Ovary (tissue), 3 donors: Measurements from ENCODE around the gene LRRC26.

Experiments
- POLR2A ChIP-seq: fragments of 450-650 bp; IDR thresholded peaks from one replicate; pipeline ENCODE4 v1.6.1; 2017; ENCODE audit warnings: antibody characterized with exemption, mild to moderate bottlenecking, moderate library complexity
- TF ChIP-seq, protein P1 (sequence below), 3 donors: fragments of 450-650 bp in 2 of 3; fragments of 200-600 bp in 1 of 3; IDR thresholded peaks; one replicate each; pipeline versions ENCODE4 v1.5.1 to v1.8.0; 2016 to 2022; ENCODE audit warnings: antibody characterized with exemption in 3 of 3, mild to moderate bottlenecking in 1 of 3
- donor health status: DM: no; HTN: no; CAD: no.

DNA sequence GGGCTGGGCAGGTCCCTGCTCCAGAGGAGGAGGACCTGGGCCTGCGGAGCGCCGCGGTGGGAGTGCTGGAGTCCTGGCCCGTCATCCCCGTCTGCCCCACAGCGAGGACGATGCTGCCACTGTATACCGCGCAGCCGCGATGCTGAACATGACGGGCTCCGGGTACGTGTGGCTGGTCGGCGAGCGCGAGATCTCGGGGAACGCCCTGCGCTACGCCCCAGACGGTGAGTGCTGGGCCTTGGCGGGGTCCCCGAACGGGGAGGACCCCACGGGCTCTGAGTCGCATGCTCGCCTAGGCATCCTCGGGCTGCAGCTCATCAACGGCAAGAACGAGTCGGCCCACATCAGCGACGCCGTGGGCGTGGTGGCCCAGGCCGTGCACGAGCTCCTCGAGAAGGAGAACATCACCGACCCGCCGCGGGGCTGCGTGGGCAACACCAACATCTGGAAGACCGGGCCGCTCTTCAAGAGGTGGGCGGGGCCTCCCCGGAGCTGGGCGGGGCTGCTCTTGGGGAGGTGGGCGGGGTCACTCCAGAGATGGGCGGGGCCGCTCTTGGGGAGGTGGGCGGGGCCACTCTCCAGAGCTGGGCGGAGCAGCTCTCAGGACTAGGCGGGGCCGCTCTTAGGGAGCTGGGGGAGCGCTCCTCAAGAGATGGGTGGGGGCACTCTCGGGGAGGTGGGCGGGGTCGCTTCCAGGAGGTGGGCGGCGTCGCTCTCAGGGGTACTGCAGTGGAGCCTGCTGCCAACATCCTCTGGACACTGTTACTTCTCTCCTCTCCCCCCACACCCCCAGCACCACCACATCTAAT lies 13.1 kb downstream of the LRRC26 start:
- TF ChIP-seq, protein P1, sequence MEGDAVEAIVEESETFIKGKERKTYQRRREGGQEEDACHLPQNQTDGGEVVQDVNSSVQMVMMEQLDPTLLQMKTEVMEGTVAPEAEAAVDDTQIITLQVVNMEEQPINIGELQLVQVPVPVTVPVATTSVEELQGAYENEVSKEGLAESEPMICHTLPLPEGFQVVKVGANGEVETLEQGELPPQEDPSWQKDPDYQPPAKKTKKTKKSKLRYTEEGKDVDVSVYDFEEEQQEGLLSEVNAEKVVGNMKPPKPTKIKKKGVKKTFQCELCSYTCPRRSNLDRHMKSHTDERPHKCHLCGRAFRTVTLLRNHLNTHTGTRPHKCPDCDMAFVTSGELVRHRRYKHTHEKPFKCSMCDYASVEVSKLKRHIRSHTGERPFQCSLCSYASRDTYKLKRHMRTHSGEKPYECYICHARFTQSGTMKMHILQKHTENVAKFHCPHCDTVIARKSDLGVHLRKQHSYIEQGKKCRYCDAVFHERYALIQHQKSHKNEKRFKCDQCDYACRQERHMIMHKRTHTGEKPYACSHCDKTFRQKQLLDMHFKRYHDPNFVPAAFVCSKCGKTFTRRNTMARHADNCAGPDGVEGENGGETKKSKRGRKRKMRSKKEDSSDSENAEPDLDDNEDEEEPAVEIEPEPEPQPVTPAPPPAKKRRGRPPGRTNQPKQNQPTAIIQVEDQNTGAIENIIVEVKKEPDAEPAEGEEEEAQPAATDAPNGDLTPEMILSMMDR (IDR thresholded peaks at IDR 0.05): no peak
- no peak for TF ChIP-seq POLR2A
